Mesenchymal stem cell (in vitro differentiated cells and primary cell): ENCODE results near the gene ITPRID2.
A peak's percentile ranks its signal among the peaks of the same experiment; 100 is the strongest.

Source experiments
- DNase-seq: peaks from one replicate; pipeline ENCODE4 v3.0.0-alpha.2; 2013
- H2AFZ ChIP-seq: one replicate; pipeline ENCODE4 v1.6.1; 2013; ENCODE audit warnings: low read depth, mild to moderate bottlenecking, control low read depth, inconsistent platforms, low read length, moderate library complexity
- H2AK5ac ChIP-seq: 2 replicates; pipeline ENCODE4 v1.6.1; 2013; ENCODE audit warnings: low read length, moderate library complexity, mild to moderate bottlenecking, inconsistent platforms; ENCODE audit not compliant: severe bottlenecking
- H2BK120ac ChIP-seq: one replicate; pipeline ENCODE4 v1.6.1; 2013; ENCODE audit warnings: low read depth, mild to moderate bottlenecking, inconsistent platforms, low read length, moderate library complexity
- H2BK12ac ChIP-seq, 2 experiments: one replicate each; pipeline ENCODE4 v1.6.1; 2013; ENCODE audit warnings: inconsistent platforms in 2 of 2, low read length in 2 of 2, mild to moderate bottlenecking in 2 of 2, moderate library complexity in 2 of 2, control low read depth in 1 of 2
- H2BK15ac ChIP-seq: one replicate; pipeline ENCODE4 v1.6.1; 2013; ENCODE audit warnings: mild to moderate bottlenecking, low read depth, inconsistent platforms; ENCODE audit not compliant: poor library complexity, severe bottlenecking
- H2BK5ac ChIP-seq: 2 replicates; pipeline ENCODE4 v1.6.1; 2013; ENCODE audit warnings: low read depth, mild to moderate bottlenecking, low read length, control low read depth, inconsistent platforms; ENCODE audit not compliant: poor library complexity, severe bottlenecking
- H3K14ac ChIP-seq, 2 experiments: one replicate each; pipeline ENCODE4 v1.6.1; 2013; ENCODE audit warnings: inconsistent platforms in 2 of 2, low read length in 2 of 2, control low read depth in 1 of 2, mild to moderate bottlenecking in 1 of 2, moderate library complexity in 1 of 2
- H3K18ac ChIP-seq, 2 experiments: one replicate each; pipeline ENCODE4 v1.6.1; 2013; ENCODE audit warnings: inconsistent platforms in 2 of 2, low read length in 2 of 2, control low read depth in 1 of 2, low read depth in 1 of 2, mild to moderate bottlenecking in 1 of 2
- H3K23ac ChIP-seq, 2 experiments: one replicate each; pipeline ENCODE4 v1.6.1; 2013; ENCODE audit warnings: inconsistent platforms in 2 of 2, low read length in 2 of 2, mild to moderate bottlenecking in 2 of 2, moderate library complexity in 2 of 2, control low read depth in 1 of 2
- H3K27ac ChIP-seq: 2 replicates; pipeline ENCODE4 v1.5.1; 2013; ENCODE audit warnings: mild to moderate bottlenecking, moderate library complexity, low read length, control low read depth, inconsistent platforms; ENCODE audit not compliant: poor library complexity, severe bottlenecking
- H3K27me3 ChIP-seq, 2 experiments: 2 replicates each; pipeline versions ENCODE4 v1.6.1 to v1.7.0; 2013; ENCODE audit warnings: low read length in 2 of 2, mild to moderate bottlenecking in 2 of 2, moderate library complexity in 2 of 2, control low read depth in 1 of 2, inconsistent platforms in 1 of 2; ENCODE audit not compliant: control insufficient read depth in 1 of 2, insufficient read depth in 1 of 2
- H3K36me3 ChIP-seq, 2 experiments: 2 replicates each; pipeline versions ENCODE4 v1.6.1 to v1.7.0; 2013; ENCODE audit warnings: low read length in 2 of 2, control low read depth in 1 of 2, inconsistent platforms in 1 of 2, low read depth in 1 of 2, mild to moderate bottlenecking in 1 of 2; ENCODE audit not compliant: insufficient read depth in 2 of 2, control insufficient read depth in 1 of 2
- H3K4ac ChIP-seq, 2 experiments: one replicate each; pipeline ENCODE4 v1.6.1; 2013; ENCODE audit warnings: inconsistent platforms in 2 of 2, low read length in 2 of 2, mild to moderate bottlenecking in 2 of 2, moderate library complexity in 2 of 2, control low read depth in 1 of 2, low read depth in 1 of 2
- H3K4me1 ChIP-seq: 2 replicates; pipeline ENCODE4 v1.6.1; 2013; ENCODE audit warnings: low read depth, low read length, control low read depth; ENCODE audit not compliant: control insufficient read depth, insufficient read depth
- H3K4me2 ChIP-seq: 2 replicates; pipeline ENCODE4 v1.6.1; 2013; ENCODE audit warnings: low read length, mild to moderate bottlenecking, inconsistent platforms; ENCODE audit not compliant: poor library complexity, severe bottlenecking
- H3K4me3 ChIP-seq, 2 experiments: 2 replicates each; pipeline versions ENCODE4 v1.5.1 to v1.7.0; 2013; ENCODE audit warnings: low read length in 2 of 2, mild to moderate bottlenecking in 2 of 2, control low read depth in 1 of 2, low read depth in 1 of 2; ENCODE audit not compliant: insufficient read depth in 1 of 2
- H3K79me1 ChIP-seq: replicated peaks from 2 replicates; pipeline ENCODE4 v1.6.1; 2013; ENCODE audit warnings: mild to moderate bottlenecking, control low read depth, low read length, inconsistent platforms; ENCODE audit not compliant: poor library complexity, severe bottlenecking
- H3K9ac ChIP-seq: 2 replicates; pipeline ENCODE4 v1.7.0; 2013; ENCODE audit warnings: mild to moderate bottlenecking, low read length, moderate library complexity
- H3K9me3 ChIP-seq: 2 replicates; pipeline ENCODE4 v1.7.0; 2013; ENCODE audit warnings: mild to moderate bottlenecking, low read length; ENCODE audit not compliant: control insufficient read depth
- H4K8ac ChIP-seq: one replicate; pipeline ENCODE4 v1.6.1; 2013; ENCODE audit warnings: inconsistent platforms, mild to moderate bottlenecking, low read length, moderate library complexity
- H4K91ac ChIP-seq: one replicate; pipeline ENCODE4 v1.6.1; 2013; ENCODE audit warnings: mild to moderate bottlenecking, low read length, inconsistent platforms
- WGBS: methylation state at CpG from one replicate; pipeline ENCODE4 v1.1.7; 2013; ENCODE audit warnings: mixed read lengths; 5-methylcytosine and 5-hydroxymethylcytosine counted together

Gene ITPRID2

DNA sequence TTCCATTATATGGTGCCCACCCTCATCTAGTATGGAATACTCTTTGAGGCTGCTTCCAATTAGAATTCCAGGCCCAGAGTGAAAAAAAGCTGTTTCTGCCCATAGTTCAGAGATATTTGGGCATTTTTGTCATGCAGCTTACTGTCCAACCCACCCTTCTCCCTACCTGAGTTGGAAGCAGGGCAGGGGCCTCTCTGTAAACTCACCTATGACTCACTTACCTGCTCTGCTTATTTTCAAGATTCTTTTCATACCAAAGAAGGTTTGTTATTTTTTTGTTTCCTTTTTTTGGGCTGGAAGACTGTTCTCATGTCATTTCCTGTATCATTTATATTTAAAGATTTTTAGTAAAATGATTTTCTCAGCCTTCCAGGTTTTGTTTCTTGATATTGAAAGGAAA lies 55.7 kb downstream of the ITPRID2 start:
- H3K36me3 ChIP-seq, result no peaks in the 10 kb centered on the region
- no peaks in the 10 kb centered on the region for H3K27me3 ChIP-seq
- H3K27ac ChIP-seq, result no peak overlapping the region
- no peak for DNase-seq
- no peak overlapping the region for H3K4me2 ChIP-seq
- H3K4me1 ChIP-seq, result no peaks in the 10 kb centered on the region
- H2BK15ac ChIP-seq, result no peak overlapping the region
- H2BK5ac ChIP-seq, result no peak overlapping the region
- H2AK5ac ChIP-seq, result no peak overlapping the region
- H2BK12ac ChIP-seq, result no peak overlapping the region
- H3K14ac ChIP-seq, result no peak overlapping the region
- no peak overlapping the region for H2BK120ac ChIP-seq
- H3K18ac ChIP-seq, result no peak overlapping the region
- H3K9me3 ChIP-seq, result no peaks in the 10 kb centered on the region
- H3K4me3 ChIP-seq, result no peak overlapping the region
- H3K79me1 ChIP-seq, result no peaks in the 10 kb centered on the region
- no peak overlapping the region for H3K23ac ChIP-seq
- H2AFZ ChIP-seq, result no peak overlapping the region
- no peak overlapping the region for H3K9ac ChIP-seq
- no peak overlapping the region for H3K4ac ChIP-seq
- H4K91ac ChIP-seq, result no peak overlapping the region
- H4K8ac ChIP-seq, result no peak overlapping the region

- H3K9me3 ChIP-seq, result no peaks in the 10 kb centered on the region
- H3K36me3 ChIP-seq, result no peaks in the 10 kb centered on the region
- H3K4ac ChIP-seq, result no peak overlapping the region
- H4K8ac ChIP-seq, result no peak overlapping the region
- H3K18ac ChIP-seq, result no peak overlapping the region
- H3K4me1 ChIP-seq, result peaks cover 1% of the 10 kb centered on the region
- H3K4me3 ChIP-seq, result no peak overlapping the region
- H3K14ac ChIP-seq, result no peak overlapping the region
- H2BK15ac ChIP-seq, result no peak overlapping the region
- no peak overlapping the region for H3K9ac ChIP-seq
- 100% methylated on average over 1 of the region's 2 CpGs for WGBS
- H3K4me2 ChIP-seq, result no peak overlapping the region
- H2AK5ac ChIP-seq, result no peak overlapping the region
- H2AFZ ChIP-seq, result no peak overlapping the region
- no peak overlapping the region for H4K91ac ChIP-seq
- H2BK5ac ChIP-seq, result no peak overlapping the region
- no peak overlapping the region for H2BK120ac ChIP-seq
- no peaks in the 10 kb centered on the region for H3K27me3 ChIP-seq
- H3K79me1 ChIP-seq, result no peaks in the 10 kb centered on the region
- no peak for DNase-seq
- no peak overlapping the region for H3K23ac ChIP-seq
- H3K27ac ChIP-seq, result no peak overlapping the region
- no peak overlapping the region for H2BK12ac ChIP-seq
Measured at GRCh38 chr2:181948227-181948626, 56.7 kb downstream of the ITPRID2 start.

DNA sequence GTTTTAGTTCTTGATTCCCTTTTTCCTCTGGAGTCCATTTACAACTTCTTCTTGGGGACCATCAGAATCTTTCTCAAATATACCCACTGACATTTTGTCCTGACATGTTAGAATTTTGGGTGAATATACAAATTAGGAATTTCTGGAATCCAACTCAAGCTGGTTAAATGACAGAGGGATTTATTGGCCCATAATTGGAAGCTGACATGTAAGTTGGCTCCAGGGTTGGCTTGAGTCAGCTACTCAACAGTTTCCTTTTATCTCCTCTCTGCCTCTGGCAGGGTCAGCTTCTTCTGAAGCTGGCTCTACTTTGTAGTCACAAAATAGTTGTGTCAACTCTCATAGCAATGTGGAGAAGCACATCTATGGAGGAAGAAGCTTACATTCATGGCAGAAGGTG lies 57.5 kb downstream of the ITPRID2 start:
- no peak overlapping the region for H2BK120ac ChIP-seq
- H3K36me3 ChIP-seq, result no peaks in the 10 kb centered on the region
- no peak overlapping the region for H2BK12ac ChIP-seq
- no peak for DNase-seq
- peaks cover 2% of the 10 kb centered on the region for H3K4me1 ChIP-seq
- H3K9ac ChIP-seq, result no peak overlapping the region
- no peak overlapping the region for H2BK5ac ChIP-seq
- no peaks in the 10 kb centered on the region for H3K9me3 ChIP-seq
- no peak overlapping the region for H3K4me2 ChIP-seq
- no peak overlapping the region for H3K18ac ChIP-seq
- H4K8ac ChIP-seq, result no peak overlapping the region
- no peak overlapping the region for H4K91ac ChIP-seq
- no peak overlapping the region for H3K4me3 ChIP-seq
- no peak overlapping the region for H2BK15ac ChIP-seq
- no peak overlapping the region for H3K27ac ChIP-seq
- no peak overlapping the region for H2AK5ac ChIP-seq
- no peak overlapping the region for H2AFZ ChIP-seq
- no peaks in the 10 kb centered on the region for H3K79me1 ChIP-seq
- H3K27me3 ChIP-seq, result no peaks in the 10 kb centered on the region
- no peak overlapping the region for H3K4ac ChIP-seq
- H3K14ac ChIP-seq, result no peak overlapping the region
- no peak overlapping the region for H3K23ac ChIP-seq

DNA sequence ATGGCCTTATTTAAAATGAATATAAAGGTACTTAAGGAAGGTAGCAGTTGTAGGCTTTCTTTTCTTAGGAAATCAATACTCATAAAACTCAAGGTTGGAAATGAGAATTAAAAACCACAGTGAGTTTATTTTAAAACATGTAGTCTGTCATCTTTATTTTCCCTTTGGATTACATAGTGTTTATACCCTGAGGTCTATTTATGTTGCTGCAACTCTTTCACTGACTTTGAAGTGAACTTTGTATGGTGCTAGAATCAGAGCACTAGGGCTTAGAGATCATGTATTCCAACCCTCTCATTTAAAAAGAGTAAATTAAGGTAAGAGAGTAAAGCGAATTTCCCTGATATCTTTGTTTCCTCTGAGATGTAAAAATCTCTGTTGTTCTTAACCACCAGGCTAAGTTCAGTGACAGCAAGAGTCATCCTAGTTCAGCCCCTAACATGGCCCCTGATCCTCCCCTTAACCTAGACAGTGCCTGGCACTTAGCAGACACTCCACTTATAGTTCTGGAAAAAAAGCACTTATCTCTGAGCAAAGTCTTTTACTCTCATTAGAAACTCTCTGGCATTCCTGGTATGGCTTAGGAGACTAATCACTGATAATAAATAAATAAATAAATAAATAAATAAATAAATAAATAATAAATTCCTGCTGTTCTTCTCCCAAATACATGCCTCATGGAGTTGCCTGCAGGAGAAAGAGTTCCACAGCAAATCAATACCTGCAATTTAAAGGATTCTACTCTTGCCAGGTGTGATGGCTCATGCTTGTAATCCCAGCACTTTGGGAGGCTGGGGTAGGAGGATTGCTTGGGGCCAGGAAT lies 61.1 kb downstream of the ITPRID2 start:
- Histone ChIP-seq H3K27ac (no peak overlapping the region), H3K27me3 (no peaks in the 10 kb centered on the region), H3K4me1 (peaks cover 3% of the 10 kb centered on the region), H2BK12ac (peak overlapping the region in 1 of 2 experiments; percentile 31), H3K18ac (no peak overlapping the region), H3K36me3 (no peaks in the 10 kb centered on the region), H3K14ac (no peak overlapping the region), H4K8ac (no peak overlapping the region), H2AK5ac (no peak overlapping the region), H2BK15ac (no peak overlapping the region), H2BK120ac (no peak overlapping the region), H3K4me2 (no peak overlapping the region), H2AFZ (no peak overlapping the region), H2BK5ac (no peak overlapping the region), H3K4me3 (no peak overlapping the region), H3K9ac (no peak overlapping the region), H3K79me1 (no peaks in the 10 kb centered on the region), H3K23ac (no peak overlapping the region), H4K91ac (no peak overlapping the region), H3K4ac (no peak overlapping the region), H3K9me3 (no peaks in the 10 kb centered on the region)
- DNase-seq, result no peak
- 100% methylated on average over 1 of the region's 1 CpG for WGBS
